Breast epithelium (tissue), 3 donors: Measurements from ENCODE around the gene ADGRB2.

Experiments
- CTCF ChIP-seq, 3 donors: fragments of 450-650 bp; IDR thresholded peaks; one replicate each; pipeline ENCODE4 v1.5.1; 2016 to 2017; ENCODE audit warnings: antibody characterized with exemption in 3 of 3, mild to moderate bottlenecking in 3 of 3, moderate library complexity in 3 of 3
- POLR2AphosphoS5 ChIP-seq, 3 donors: sonication (generic); formaldehyde crosslinking; IDR thresholded peaks; one replicate each; pipeline ENCODE4 v1.6.1; 2017; ENCODE audit warnings: antibody characterized with exemption in 3 of 3

DNA sequence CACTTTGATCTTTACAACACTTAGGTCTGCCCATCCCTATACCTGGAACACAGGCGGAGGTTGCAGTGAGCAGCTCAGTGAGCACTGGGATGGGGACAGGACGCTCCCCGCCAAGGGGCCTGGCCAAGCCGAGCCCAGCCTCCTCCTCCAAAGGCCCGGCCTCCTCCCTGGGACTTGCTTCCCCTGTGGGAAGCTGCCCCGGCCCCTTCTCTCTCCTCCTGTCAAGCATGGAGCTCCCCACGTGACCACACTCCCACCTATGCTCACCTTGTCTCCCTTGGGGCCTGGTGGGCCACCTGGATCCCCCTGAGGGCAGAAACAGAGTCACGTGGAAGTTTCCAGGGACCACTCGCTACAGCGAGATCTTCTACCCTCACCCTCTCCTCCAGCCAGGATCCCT, 73.2 kb downstream of the ADGRB2 start:
- TF ChIP-seq CTCF (IDR thresholded peaks at IDR 0.05) = no peak
- no peak for TF ChIP-seq POLR2AphosphoS5 (IDR thresholded peaks at IDR 0.05)
